ENCODE data around the gene MEP1B.

- TF ChIP-seq SP1 (IDR thresholded peaks at IDR 0.05) (no peak), NFRKB (IDR thresholded peaks at IDR 0.05) (no peak), FOXM1 (IDR thresholded peaks at IDR 0.05; ENCODE audit: borderline replicate concordance) (no peak), TARDBP (IDR thresholded peaks at IDR 0.05) (no peak), BHLHE40 (IDR thresholded peaks at IDR 0.05; ENCODE audit: borderline replicate concordance) (no peak), SUZ12 (IDR thresholded peaks at IDR 0.05) (no peak), ELF4 (IDR thresholded peaks at IDR 0.05) (no peak), FOXK2 (IDR thresholded peaks at IDR 0.05) (no peak), FOXA1 (IDR thresholded peaks at IDR 0.05) (no peak)
Observed at GRCh38 chr18:32177530-32177929, 12.3 kb upstream of the MEP1B start.
